Right hindlimb (tissue), 1 donor: ENCODE data around the gene KANSL2.
"Not testable (repeated sequence)": the region's sequence is repeated elsewhere in the genome, so short reads cannot be mapped to it uniquely, and the experiment has no call there.

Experiments used
- DNase-seq: peaks from one replicate; pipeline ENCODE4 v3.0.0-alpha.2; 2018

The KANSL2 gene, protein sequence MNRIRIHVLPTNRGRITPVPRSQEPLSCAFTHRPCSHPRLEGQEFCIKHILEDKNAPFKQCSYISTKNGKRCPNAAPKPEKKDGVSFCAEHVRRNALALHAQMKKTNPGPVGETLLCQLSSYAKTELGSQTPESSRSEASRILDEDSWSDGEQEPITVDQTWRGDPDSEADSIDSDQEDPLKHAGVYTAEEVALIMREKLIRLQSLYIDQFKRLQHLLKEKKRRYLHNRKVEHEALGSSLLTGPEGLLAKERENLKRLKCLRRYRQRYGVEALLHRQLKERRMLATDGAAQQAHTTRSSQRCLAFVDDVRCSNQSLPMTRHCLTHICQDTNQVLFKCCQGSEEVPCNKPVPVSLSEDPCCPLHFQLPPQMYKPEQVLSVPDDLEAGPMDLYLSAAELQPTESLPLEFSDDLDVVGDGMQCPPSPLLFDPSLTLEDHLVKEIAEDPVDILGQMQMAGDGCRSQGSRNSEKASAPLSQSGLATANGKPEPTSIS

GRCh38 chr12:48681710-48682532 is at the start of gene KANSL2:
Gene KANSL2 (minus strand): TSS chr12:48682238. CDS start chr12:48681632, 606 bp downstream.
- DNase-seq, result peak; percentile 99

DNA sequence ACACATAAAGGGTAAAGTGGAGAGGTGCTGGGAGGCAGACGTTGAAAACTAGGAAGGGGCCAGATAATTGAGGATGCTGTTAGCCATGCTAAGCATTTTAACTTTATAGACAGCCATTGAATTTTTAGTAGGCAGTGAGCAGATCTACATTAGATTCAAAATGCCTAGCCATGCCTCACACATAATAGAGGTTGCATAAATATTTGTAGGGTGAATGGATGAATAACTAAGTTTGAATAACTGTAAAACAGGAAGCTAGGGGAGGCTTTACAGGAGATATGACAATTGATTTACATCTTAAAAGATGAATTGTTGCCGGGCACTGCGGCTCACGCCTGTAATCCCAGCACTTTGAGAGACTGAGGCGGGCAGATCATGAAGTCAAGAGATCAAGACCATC is 46.8 kb upstream of the KANSL2 start:
- DNase-seq, result no peak

DNA sequence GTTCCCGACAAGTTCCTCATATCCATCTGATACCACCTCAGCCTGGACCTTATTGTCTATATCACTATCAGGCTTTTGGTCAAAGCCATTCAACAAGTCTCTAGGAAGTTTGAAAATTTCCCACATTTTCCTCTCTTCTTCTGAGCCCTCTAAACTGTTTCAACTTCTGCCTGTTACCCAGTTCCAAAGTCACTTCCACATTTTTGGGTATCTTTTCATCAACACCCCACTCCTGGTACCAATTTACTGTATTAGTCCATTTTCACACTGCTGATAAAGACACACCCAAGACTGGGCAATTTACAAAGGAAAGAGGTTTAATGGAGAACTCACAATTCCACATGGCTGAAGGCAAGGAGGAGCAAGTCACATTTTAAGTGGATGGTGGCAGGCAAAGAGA is 38.7 kb upstream of the KANSL2 start:
- not testable (repeated sequence) for DNase-seq

DNA sequence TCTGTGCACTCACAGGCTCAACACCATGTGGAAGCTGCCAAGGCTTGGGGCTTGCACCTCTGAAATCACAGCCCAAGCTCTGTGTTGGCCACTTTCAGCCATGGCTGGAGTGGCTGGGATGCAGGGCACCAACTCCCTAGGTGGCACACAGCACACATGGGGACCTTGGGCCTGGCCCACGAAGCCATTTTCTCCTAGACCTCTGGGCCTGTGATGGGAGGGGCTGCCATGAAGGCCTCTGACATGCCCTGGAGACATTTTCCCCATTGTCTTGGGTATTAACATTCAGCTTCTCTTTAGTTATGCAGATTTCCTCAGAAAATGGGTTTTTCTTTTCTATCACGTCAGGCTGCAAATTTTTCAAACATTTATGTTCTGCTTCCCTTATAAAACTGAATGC is 38.1 kb upstream of the KANSL2 start:
- DNase-seq, result not testable (repeated sequence)

- not testable (repeated sequence) for DNase-seq
These were observed 37.0 kb upstream of the KANSL2 start for GRCh38 chr12:48719002-48719401.

GRCh38 chr12:48717252-48717695 is 35.2 kb upstream of the KANSL2 start:
- no peak for DNase-seq

- DNase-seq, result peak; percentile 99
These were observed 34.6 kb upstream of the KANSL2 start, which contains the start of gene CCNT1 for GRCh38 chr12:48716493-48717251. Gene CCNT1 (minus strand): TSS chr12:48716707. CDS start chr12:48716675, 32 bp downstream.

GRCh38 chr12:48716168-48716492 is 34.1 kb upstream of the KANSL2 start:
- DNase-seq, result no peak

- no peak for DNase-seq
These were observed 30.2 kb upstream of the KANSL2 start for GRCh38 chr12:48712209-48712608.

DNA sequence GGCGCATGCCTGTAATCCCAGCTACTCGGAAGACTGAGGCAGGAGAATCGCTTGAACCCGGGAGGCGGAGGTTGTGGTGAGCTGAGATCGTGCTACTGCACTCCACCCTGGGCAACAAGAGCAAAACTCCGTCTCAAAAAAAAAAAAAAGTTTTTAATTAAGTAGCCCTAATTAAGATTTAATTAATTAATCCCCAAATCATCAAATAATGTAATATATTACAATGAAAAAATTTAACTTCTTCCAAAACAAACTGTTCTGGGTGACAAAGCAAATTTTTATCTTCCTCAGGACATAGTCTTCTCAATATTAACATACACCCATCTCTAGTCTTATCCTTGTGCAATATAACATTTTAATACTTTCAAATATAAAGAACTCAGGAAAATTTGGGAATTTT is 16.8 kb upstream of the KANSL2 start:
- not testable (repeated sequence) for DNase-seq

- DNase-seq, result no peak
These were observed 14.6 kb upstream of the KANSL2 start for GRCh38 chr12:48696626-48697025.

DNA sequence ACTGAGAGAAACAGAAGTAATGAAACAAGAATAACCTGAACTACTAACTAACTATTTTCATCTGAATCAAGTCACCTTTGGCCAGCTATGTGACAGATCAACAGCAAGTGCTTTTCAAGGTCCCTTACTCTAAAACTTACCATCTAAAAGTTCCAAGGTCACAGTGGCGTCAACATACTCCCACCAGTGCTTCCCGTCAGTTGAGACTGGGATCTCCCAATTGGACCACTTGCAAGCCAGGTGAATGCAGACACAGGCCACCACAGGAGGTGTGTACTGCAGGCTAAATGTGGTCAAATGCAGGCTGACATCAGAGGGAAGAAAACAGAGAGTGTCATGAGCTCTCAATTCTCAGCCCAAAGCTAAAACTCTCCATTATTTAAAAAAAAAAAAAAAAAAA is 13.8 kb upstream of the KANSL2 start:
- no peak for DNase-seq

DNA sequence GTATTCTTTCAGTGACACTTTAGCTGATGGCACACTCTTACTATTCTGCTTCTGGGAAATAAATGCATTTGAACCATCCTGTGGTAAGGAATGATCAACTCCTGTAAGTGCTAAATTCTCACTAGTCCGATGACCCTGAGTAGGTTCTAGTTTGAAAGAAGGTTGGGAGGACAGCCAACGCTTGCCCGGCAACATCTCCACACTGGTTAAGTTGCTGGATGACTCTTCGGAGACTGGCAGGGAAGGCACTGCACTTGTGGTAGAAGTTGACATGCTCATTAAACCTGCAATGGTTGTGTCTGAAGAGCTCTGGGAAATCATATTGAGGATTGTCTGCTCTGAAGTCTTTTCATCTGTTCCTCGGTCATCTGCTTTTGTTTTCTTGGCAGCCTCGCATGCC is 12.0 kb upstream of the KANSL2 start:
- no peak for DNase-seq

DNA sequence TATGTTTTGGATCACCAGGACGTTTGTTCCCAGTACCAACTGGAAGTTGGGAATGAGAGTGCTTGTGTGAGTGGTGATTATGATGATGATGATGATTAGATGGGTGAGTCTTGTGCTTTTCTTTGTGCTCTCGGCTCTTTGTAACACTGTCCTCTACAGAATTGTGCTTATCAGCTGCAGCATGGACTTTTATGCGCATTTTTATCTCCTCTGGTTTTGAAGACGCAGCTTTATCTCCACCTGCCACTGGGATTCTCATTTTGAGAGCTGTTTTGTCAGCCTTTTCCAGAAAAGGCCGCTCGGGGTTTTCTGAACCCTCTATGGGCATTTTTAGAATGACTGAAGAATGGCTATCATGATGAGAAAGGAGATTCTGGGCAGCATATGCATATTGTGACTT is 11.5 kb upstream of the KANSL2 start:
- DNase-seq, result no peak

GRCh38 chr12:48691826-48692487 is 9.9 kb upstream of the KANSL2 start:
- no peak for DNase-seq

DNA sequence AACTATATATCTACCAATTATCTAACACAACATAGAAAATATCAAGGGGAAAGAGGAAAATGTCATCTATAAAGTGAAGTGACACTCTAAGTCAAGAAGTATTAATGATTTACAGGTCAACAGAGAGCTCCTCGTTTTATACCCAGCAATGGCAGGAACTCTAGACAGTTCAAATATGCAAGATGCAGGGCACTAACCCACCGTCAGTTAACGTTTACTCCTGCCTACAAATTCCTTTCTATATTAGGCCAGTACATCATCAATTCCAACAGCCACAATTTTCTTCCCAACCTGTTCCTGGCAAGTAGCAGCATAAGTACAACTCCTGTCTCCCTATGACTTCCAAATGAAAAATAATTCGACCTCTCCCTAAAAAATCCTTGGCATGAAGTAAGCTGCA is 9.0 kb upstream of the KANSL2 start:
- DNase-seq, result no peak

DNA sequence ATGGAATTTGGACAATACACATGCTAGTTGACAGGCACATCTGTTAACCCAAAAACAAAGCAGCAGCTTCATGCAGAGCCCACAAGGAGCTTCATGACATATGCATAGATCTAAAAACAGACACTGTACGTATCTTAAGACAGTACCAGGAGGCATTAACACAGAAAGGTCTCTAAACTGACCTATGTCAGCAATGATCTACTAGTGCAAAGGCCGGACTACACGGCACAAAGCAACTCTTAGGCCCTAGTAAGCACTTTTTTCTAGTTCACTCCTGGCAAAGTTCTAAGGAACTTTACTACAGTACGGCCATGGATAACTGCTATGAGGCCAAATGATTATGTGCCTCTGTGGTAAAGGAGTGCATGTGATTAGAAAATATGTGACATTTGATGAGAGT is 8.4 kb upstream of the KANSL2 start:
- DNase-seq, result no peak

DNA sequence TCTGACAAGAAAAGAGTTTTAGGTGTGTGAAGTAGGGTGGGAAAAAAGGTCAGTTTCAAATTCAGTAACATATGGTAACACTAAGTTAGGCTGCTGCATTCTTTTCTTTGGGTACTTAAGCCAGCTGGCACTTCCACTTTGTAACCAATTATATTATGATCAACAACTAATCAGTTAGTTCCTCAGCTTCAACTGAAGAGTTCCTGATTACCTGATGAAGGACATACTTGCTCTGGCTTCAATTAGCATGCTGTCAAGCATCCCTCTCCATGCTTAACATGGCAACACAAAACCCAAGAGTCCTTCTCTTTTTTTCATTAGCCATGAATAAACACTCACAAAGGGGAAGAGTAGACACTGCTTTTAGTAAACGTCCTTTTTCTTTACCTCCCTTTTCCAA is 6.8 kb upstream of the KANSL2 start:
- no peak for DNase-seq

- no peak for DNase-seq
These were observed 5.6 kb upstream of the KANSL2 start for GRCh38 chr12:48687592-48687991.

DNA sequence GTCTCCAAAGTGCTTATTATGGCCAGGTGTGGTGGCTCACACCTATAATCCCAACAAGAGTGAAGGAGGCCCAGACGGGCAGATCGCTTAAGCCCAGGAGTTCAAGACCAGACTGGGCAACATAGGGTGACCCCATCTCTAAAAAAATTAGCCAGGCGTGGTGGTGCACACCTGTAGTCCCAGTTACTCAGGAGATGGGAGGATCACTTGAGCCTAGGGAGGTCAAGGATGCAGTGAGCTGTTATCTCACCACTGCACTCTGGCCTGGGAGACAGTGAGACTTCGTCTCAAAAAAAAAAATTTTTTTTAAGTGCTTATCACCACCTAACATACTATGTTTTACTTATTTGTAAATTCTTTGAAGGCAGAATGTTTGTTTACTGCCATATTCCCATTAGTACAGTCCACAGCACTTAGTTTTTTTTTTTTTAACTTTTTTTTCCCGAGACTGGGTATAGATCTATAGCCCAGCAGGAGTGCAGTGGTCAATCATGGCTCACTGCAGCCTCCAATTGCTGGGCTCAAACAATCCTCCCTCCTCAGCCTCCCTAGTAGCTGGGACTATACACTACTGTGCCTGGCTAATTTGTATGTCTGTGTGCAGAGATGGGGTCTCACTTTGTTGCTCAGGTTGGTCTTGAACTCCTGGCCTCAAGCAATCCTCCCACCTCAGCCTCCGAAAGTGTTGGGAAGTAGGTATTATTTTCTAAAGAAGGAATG is 4.7 kb upstream of the KANSL2 start:
- no peak for DNase-seq

DNA sequence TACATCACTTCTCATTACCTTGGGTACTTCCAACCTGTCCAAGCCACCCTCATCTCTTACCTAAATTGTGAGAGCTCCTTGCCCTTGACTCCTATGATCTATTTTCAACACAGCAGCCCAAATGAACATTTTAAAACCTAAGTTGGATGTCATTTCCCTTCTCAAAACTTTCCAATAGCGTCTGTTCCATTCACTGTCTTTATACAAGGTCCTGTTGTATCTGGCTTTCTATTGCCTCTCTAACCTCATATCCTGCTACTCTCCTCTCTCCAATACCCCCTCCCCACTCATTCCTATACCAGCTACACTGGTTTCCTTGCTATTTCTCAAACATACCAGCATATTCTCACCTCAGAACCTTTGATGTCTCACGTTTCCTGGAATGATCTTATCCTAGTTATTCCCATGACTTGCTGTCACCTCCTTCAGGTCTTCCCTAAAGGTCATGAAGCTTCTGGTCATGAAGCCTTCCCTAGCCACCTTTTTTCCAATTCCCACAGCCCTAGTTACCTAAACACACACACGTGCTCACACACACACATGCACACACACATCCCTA is 4.1 kb upstream of the KANSL2 start:
- DNase-seq, result no peak

GRCh38 chr12:48683534-48683933 is 1.5 kb upstream of the KANSL2 start:
- DNase-seq, result no peak
